Psoas muscle (tissue), 8 donors: ENCODE data around the gene GRIPAP1. TPM values are rescaled to one million over a fixed set of nuclear protein-coding genes. Genes with fewer than 3 reads are reported as not detected.
A peak's percentile ranks its signal among the peaks of the same experiment; 100 is the strongest.

ENCODE experiments used
- ATAC-seq, 4 donors: fragments of 200-7000 bp; cut with Tn5 transposase; one replicate each; pipeline ENCODE4 v1.9.1; 2020; ENCODE audit warnings: moderate library complexity in 3 of 4, mild to moderate bottlenecking in 2 of 4
- DNase-seq, 2 donors: peaks; one replicate each; pipeline ENCODE4 v3.0.0-alpha.2; 2020
- H3K27ac ChIP-seq: fragments of 200-600 bp; one replicate; pipeline ENCODE4 v1.8.0; 2022
- H3K27me3 ChIP-seq, 3 donors: fragments of 200-600 bp in 1 of 3; one replicate each; pipeline versions ENCODE4 v1.6.1 to v1.8.0; 2013 to 2022; ENCODE audit warnings: low read length in 2 of 3, mild to moderate bottlenecking in 2 of 3, moderate library complexity in 1 of 3; ENCODE audit not compliant: insufficient read depth in 3 of 3
- H3K36me3 ChIP-seq, 2 donors: fragments of 200-600 bp in 1 of 2; one replicate each; pipeline versions ENCODE4 v1.6.1 to v1.8.0; 2013 to 2022; ENCODE audit warnings: low read depth in 1 of 2, mild to moderate bottlenecking in 1 of 2, moderate library complexity in 1 of 2; ENCODE audit not compliant: insufficient read depth in 1 of 2
- H3K4me1 ChIP-seq: fragments of 200-600 bp; one replicate; pipeline ENCODE4 v1.8.0; 2022
- H3K4me3 ChIP-seq: fragments of 200-600 bp; one replicate; pipeline ENCODE4 v1.8.0; 2022; ENCODE audit warnings: mild to moderate bottlenecking
- H3K9me3 ChIP-seq: fragments of 200-600 bp; one replicate; pipeline ENCODE4 v1.8.0; 2022
- WGBS, 3 donors: extraction: QIAGEN DNeasy Blood & Tissue Kit; methylation state at CpG; one replicate each; pipeline versions ENCODE4 v1.1.6 to v1.1.7; 2013; 5-methylcytosine and 5-hydroxymethylcytosine counted together
- intact Hi-C, 2 donors: fragments of 100-400 bp; cut with DNase I; formaldehyde crosslinking; loops; one replicate each; pipeline versions ENCODE4 v1.11.0 to v1.14.2; 2022
- polyA plus RNA-seq, 3 donors: library from polyadenylated mRNA; stranded (reverse); fragments of 200-250 nt; gene quantifications; one replicate each; pipeline ENCODE4 v1.2.3, GENCODE V29; 2013
- total RNA-seq, 4 donors: library from RNA; stranded (reverse); fragmentation: NEBNext Ultra II Directional in 2 of 4; extraction: Animal tissue kit (Norgen Biotek cat#: 25700) in 2 of 4; gene quantifications; one replicate each; pipeline versions ENCODE4 v1.2.1 to v1.2.4, GENCODE V29; 2021 to 2023
- TF ChIP-seq, protein P1 (sequence below): fragments of 200-600 bp; IDR thresholded peaks from one replicate; pipeline ENCODE4 v1.8.0; 2022; ENCODE audit warnings: antibody characterized with exemption
- donor health status: healthy with polysubstance abuse.
- donor health status: DM: no; HTN: no; CAD: no; lungs with moderate emphysema.
- donor health status: Bipolar disorder and iron deficiency.
- donor health status: healthy.
- donor health status: DM: yes; HTN: yes; CAD: no.
- donor health status: DM: no; HTN: no; CAD: no.
- donor health status: DM: no; HTN: no; CAD: no.
- donor health status: DM: yes; HTN: yes; CAD: no.

GRIPAP1 gene
- total and polyA plus RNA-seq, 7 donors = 12.6 to 23.6 (median 16.7) TPM

DNA sequence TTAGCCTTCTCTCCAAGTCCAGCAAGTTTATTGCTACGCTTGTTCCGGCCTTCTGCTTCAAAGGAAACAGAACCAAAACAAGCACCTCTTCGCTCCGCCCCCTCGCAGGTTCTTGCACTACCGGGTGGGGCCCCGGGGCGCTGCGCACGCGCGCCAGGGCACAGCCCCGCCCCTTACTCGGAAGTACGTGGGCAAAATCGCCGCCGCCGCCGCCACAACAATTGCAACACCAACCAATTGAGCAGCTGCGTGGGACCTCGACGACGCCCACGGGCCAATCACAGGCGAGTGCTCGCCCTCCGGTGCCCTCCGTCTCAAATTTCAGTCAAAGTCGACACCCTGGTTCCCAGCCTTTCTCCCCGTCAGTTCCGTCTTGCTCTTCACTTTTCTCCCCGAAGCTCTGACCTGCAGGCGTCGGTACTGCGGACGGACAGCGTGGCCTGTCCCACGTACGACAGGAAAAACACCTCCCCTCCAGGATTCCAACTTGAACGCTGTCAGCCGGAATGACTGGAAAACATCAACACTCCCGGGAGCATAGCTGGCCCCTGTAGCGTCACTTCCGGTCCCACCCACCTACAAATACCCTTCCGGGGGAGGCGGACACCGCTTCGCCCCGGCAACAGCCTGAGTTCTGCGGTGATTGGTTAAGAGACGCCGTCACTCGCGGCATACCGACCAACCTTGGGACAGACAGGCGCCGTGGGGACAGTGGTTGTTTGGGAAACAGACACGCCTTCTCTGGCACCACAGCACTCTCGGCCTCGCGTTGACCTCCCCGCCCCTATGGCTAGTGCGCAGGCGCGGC is 44.0 kb downstream of the GRIPAP1 start:
- TF ChIP-seq, protein P1, sequence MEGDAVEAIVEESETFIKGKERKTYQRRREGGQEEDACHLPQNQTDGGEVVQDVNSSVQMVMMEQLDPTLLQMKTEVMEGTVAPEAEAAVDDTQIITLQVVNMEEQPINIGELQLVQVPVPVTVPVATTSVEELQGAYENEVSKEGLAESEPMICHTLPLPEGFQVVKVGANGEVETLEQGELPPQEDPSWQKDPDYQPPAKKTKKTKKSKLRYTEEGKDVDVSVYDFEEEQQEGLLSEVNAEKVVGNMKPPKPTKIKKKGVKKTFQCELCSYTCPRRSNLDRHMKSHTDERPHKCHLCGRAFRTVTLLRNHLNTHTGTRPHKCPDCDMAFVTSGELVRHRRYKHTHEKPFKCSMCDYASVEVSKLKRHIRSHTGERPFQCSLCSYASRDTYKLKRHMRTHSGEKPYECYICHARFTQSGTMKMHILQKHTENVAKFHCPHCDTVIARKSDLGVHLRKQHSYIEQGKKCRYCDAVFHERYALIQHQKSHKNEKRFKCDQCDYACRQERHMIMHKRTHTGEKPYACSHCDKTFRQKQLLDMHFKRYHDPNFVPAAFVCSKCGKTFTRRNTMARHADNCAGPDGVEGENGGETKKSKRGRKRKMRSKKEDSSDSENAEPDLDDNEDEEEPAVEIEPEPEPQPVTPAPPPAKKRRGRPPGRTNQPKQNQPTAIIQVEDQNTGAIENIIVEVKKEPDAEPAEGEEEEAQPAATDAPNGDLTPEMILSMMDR = no peak
- Histone ChIP-seq H3K27ac (peak overlapping the region; percentile 93), H3K9me3 (no peaks in the 10 kb centered on the region), H3K27me3 (no peaks in the 10 kb centered on the region), H3K36me3 (peaks cover 0 to 4% of the 10 kb centered on the region in 2 donors), H3K4me1 (peaks cover 6% of the 10 kb centered on the region), H3K4me3 (peak overlapping the region; percentile 76)
- 0 to 34% (median 1%) methylated on average over 45 to 66 of the region's 66 CpGs for WGBS, 3 donors
- DNase-seq (peak; percentile 95 to 98), ATAC-seq (peak; percentile 91 to 94 (median 93))
- intact Hi-C loops = loop anchor here in 1 of 2 donors (5.0 kb wide), 1 partner anchor 36 kb away; no protein-coding TSS in a partner anchor

DNA sequence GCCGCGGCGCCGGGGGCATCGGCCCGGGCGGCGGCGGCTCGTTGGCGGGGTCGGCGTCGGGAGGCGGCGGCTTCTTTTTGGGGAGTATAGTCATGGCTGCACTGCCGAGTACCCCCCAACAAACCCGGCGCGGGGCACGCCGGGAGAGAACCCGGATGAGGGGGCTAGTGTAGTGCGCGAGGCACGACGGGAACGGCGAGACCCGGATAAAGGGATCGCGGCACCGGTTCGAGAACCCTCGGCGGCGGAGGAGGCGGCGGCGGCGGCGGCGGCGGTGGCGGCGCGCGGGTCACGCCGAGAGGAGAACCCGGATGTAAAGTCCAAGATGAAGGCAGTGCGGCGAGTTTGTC is 44.6 kb downstream of the GRIPAP1 start, which contains the start of gene OTUD5:
Gene OTUD5, minus strand, starts transcription at position 131 of the 350 bp plus-strand sequence. Its CDS starts 37 bp downstream, at position 94.
- WGBS, 3 donors = 0 to 43% (median 0%) methylated on average over 4 to 53 of the region's 53 CpGs
- H3K9me3 ChIP-seq = no peaks in the 10 kb centered on the region
- ATAC-seq (peak; percentile 0 to 25 (median 8)), DNase-seq (peak; percentile 67 to 78)
- peak within 1 kb of the TSS; percentile 76 for H3K4me3 ChIP-seq
- H3K36me3 ChIP-seq = peaks cover 0 to 4% of the 10 kb centered on the region in 2 donors
- TF ChIP-seq, protein P1 = no peak
- H3K27ac ChIP-seq = peak within 1 kb of the TSS; percentile 93
- H3K4me1 ChIP-seq = peaks cover 6% of the 10 kb centered on the region
- no peaks in the 10 kb centered on the region for H3K27me3 ChIP-seq
- intact Hi-C loops = loop anchor here in 1 of 2 donors (5.0 kb wide), 1 partner anchor 35 kb away; no protein-coding TSS in a partner anchor

DNA sequence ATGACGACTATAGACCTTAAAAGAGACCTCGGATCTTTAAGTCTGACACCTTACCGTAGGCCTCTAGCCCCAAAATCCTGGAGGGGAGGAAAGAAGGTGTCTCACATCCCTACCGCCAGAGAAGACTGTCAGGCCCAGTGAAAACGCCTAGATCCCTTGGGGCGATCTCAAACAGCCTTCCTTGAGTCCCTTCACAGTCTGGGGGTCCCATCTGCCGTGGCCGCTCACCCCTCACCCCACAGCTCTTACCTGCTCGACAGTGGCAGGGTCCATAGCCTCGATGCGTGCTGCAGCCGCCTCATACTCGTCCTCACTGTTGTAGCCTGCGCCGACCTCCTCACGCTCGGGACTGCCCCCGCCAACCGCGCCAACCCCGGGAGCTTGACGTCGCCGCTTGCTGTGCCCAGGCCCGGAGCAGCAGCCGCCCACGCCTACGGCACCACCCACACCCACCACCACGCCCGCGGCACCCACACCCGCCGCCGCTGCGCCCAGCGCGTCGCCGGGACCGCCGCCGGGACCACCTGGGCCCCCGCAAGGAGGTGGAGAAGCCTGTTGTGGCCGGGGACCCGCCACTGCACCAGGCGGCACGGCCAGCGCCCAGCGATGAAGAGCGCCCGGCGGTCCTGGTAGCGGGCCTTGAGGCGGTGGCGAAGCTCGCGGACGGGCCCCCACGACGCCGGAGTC is 45.2 kb downstream of the GRIPAP1 start:
- WGBS, 3 donors = 1 to 39% (median 7%) methylated on average over 6 to 55 of the region's 61 CpGs
- intact Hi-C loops = loop anchor here in 1 of 2 donors (5.0 kb wide), 1 partner anchor 35 kb away; no protein-coding TSS in a partner anchor
- TF ChIP-seq, protein P1 = no peak

DNA sequence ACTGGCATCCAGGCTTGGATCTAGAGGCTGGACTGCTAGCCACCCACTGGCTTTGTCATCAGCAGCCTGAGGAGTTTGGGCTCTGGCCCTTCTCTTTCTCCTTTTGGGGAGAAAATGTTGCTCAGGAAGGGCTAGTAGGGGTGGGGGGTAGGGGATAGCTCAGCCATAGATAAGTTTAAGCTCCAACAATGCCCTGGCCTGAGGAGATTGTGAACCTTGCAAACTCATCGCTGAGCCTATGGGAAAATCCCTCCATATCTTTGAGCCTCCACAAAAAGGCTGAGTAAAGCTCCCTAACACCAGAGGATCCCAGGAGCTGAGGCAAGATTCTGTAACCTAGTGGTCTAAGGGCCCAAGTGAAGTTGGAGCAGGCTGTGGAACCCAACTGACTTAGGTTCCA is 53.5 kb downstream of the GRIPAP1 start:
- 82 to 100% (median 100%) methylated on average over 1 of the region's 1 CpG for WGBS, 3 donors
- peaks cover 0 to 6% of the 10 kb centered on the region in 2 donors for H3K36me3 ChIP-seq
- intact Hi-C loops = no loop called here
- ATAC-seq (no peak), DNase-seq (no peak)
- no peaks in the 10 kb centered on the region for H3K9me3 ChIP-seq
- no peak overlapping the region for H3K4me3 ChIP-seq
- H3K4me1 ChIP-seq = no peaks in the 10 kb centered on the region
- no peak overlapping the region for H3K27ac ChIP-seq
- no peaks in the 10 kb centered on the region for H3K27me3 ChIP-seq
- TF ChIP-seq, protein P1 = no peak

More for the DNA sequence above, 45.2 kb downstream of the GRIPAP1 start:
- Histone ChIP-seq H3K27ac (peak overlapping the region; percentile 93), H3K4me1 (peaks cover 6% of the 10 kb centered on the region), H3K27me3 (no peaks in the 10 kb centered on the region), H3K9me3 (no peaks in the 10 kb centered on the region), H3K36me3 (peaks cover 0 to 4% of the 10 kb centered on the region in 2 donors), H3K4me3 (peak overlapping the region; percentile 76)
- ATAC-seq (no peak), DNase-seq (peak; percentile 30 to 58)
